Neural progenitor cell (in vitro differentiated cells): ENCODE data around the gene CYGB.

Experiments
- EZH2 ChIP-seq: fragments of 200-600 bp; sonication (generic); IDR thresholded peaks from 2 replicates; pipeline ENCODE4 v1.6.1; 2017; ENCODE audit warnings: antibody characterized with exemption, mild to moderate bottlenecking, moderate library complexity
- TF ChIP-seq, protein P1 (sequence below): fragments of 200-600 bp; sonication (generic); IDR thresholded peaks from 2 replicates; pipeline ENCODE4 v1.5.1; 2017; ENCODE audit warnings: antibody characterized with exemption, mild to moderate bottlenecking

- TF ChIP-seq, protein P1, sequence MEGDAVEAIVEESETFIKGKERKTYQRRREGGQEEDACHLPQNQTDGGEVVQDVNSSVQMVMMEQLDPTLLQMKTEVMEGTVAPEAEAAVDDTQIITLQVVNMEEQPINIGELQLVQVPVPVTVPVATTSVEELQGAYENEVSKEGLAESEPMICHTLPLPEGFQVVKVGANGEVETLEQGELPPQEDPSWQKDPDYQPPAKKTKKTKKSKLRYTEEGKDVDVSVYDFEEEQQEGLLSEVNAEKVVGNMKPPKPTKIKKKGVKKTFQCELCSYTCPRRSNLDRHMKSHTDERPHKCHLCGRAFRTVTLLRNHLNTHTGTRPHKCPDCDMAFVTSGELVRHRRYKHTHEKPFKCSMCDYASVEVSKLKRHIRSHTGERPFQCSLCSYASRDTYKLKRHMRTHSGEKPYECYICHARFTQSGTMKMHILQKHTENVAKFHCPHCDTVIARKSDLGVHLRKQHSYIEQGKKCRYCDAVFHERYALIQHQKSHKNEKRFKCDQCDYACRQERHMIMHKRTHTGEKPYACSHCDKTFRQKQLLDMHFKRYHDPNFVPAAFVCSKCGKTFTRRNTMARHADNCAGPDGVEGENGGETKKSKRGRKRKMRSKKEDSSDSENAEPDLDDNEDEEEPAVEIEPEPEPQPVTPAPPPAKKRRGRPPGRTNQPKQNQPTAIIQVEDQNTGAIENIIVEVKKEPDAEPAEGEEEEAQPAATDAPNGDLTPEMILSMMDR: no peak
- no peak for TF ChIP-seq EZH2
Observed at GRCh38 chr17:76586741-76587487, 49.4 kb upstream of the CYGB start.
